IMR-90 (cell line): Measurements from ENCODE around the gene PAX2. TPM values are rescaled to one million over a fixed set of nuclear protein-coding genes. Genes with fewer than 3 reads are reported as not detected.

ENCODE experiments used
- ATAC-seq: fragments of 200-7000 bp; cut with Tn5 transposase; 2 replicates; pipeline ENCODE4 v1.9.1; 2020; ENCODE audit warnings: low read depth, mild to moderate bottlenecking, moderate library complexity
- BruUV-seq: library from RNA; stranded (reverse); fragments of 400-500 nt; replicated peaks from 2 replicates; lab custom pipeline; 2021; lab: Mats Ljungman, UMichigan
- CTCF ChIA-PET: fragments of 300-600 bp; formaldehyde crosslinking; extraction: SDS; loops from one replicate; lab custom pipeline; 2021; ENCODE audit warnings: antibody characterized with exemption; lab: Yijun Ruan, JAX
- POLR2A ChIA-PET: fragments of 300-600 bp; sonication (Branson Sonifier 250); formaldehyde crosslinking; loops from one replicate; lab custom pipeline; 2022; ENCODE audit warnings: antibody characterized with exemption; ENCODE audit not compliant: unreplicated experiment; lab: Charles Lee
- DNase-seq: peaks from one replicate; pipeline ENCODE4 v3.0.0; 2013
- H2AFZ ChIP-seq: replicated peaks from 2 replicates; pipeline ENCODE3; 2013; ENCODE audit warnings: low read length, mild to moderate bottlenecking; ENCODE audit not compliant: poor library complexity
- H2AK5ac ChIP-seq: 2 replicates; pipeline ENCODE4 v1.6.1; 2013; ENCODE audit warnings: low read depth, low read length, inconsistent platforms
- H2AK9ac ChIP-seq: replicated peaks from 2 replicates; pipeline ENCODE3; 2013; ENCODE audit warnings: mild to moderate bottlenecking, low read depth, low read length, moderate library complexity; ENCODE audit not compliant: poor library complexity
- H2BK120ac ChIP-seq: 2 replicates; pipeline ENCODE4 v1.6.1; 2013; ENCODE audit warnings: low read depth, low read length, inconsistent platforms
- H2BK15ac ChIP-seq: 3 replicates; pipeline ENCODE4 v1.6.1; 2013; ENCODE audit warnings: low read depth, low read length, inconsistent platforms
- H2BK20ac ChIP-seq: 2 replicates; pipeline ENCODE4 v1.6.1; 2013; ENCODE audit warnings: low read depth, mild to moderate bottlenecking, inconsistent platforms, low read length, moderate library complexity
- H2BK5ac ChIP-seq: 2 replicates; pipeline ENCODE4 v1.6.1; 2013; ENCODE audit warnings: mild to moderate bottlenecking, low read depth, low read length, inconsistent platforms; ENCODE audit not compliant: poor library complexity, severe bottlenecking
- H3K14ac ChIP-seq: replicated peaks from 2 replicates; pipeline ENCODE4 v1.6.1; 2013; ENCODE audit warnings: low read depth, low read length, inconsistent platforms
- H3K18ac ChIP-seq: 2 replicates; pipeline ENCODE4 v1.6.1; 2013; ENCODE audit warnings: low read depth, low read length, control low read depth
- H3K23ac ChIP-seq: 2 replicates; pipeline ENCODE4 v1.6.1; 2013; ENCODE audit warnings: low read depth, low read length, inconsistent platforms
- H3K27ac ChIP-seq: 2 replicates; pipeline ENCODE4 v1.5.1; 2013; ENCODE audit warnings: mild to moderate bottlenecking, control low read depth, low read length; ENCODE audit not compliant: insufficient read depth
- H3K27me3 ChIP-seq: 2 replicates; pipeline ENCODE4 v1.6.1; 2013; ENCODE audit warnings: low read length; ENCODE audit not compliant: control insufficient read depth, insufficient read depth
- H3K36me3 ChIP-seq: 2 replicates; pipeline ENCODE4 v1.6.1; 2013; ENCODE audit warnings: low read length, mixed read lengths; ENCODE audit not compliant: control insufficient read depth, insufficient read depth
- H3K4ac ChIP-seq: 2 replicates; pipeline ENCODE4 v1.6.1; 2013; ENCODE audit warnings: low read depth, low read length, inconsistent platforms
- H3K4me1 ChIP-seq: 2 replicates; pipeline ENCODE4 v1.6.1; 2013; ENCODE audit warnings: low read length, mixed read lengths; ENCODE audit not compliant: control insufficient read depth, insufficient read depth
- H3K4me2 ChIP-seq: 2 replicates; pipeline ENCODE4 v1.6.1; 2013; ENCODE audit warnings: low read depth, mild to moderate bottlenecking, control low read depth, low read length, moderate library complexity
- H3K4me3 ChIP-seq: 2 replicates; pipeline ENCODE4 v1.5.1; 2013; ENCODE audit warnings: low read depth, mild to moderate bottlenecking, control low read depth, low read length, moderate library complexity; ENCODE audit not compliant: insufficient read depth
- H3K56ac ChIP-seq: 2 replicates; pipeline ENCODE4 v1.6.1; 2013; ENCODE audit warnings: low read length, inconsistent platforms; ENCODE audit not compliant: insufficient read depth; ENCODE audit errors: extremely low read depth
- H3K79me1 ChIP-seq, 2 experiments: 2 replicates each; pipeline ENCODE4 v1.6.1; 2013; ENCODE audit warnings: low read length in 2 of 2, inconsistent platforms in 1 of 2, low read depth in 1 of 2
- H3K9ac ChIP-seq: 2 replicates; pipeline ENCODE4 v1.6.1; 2013; ENCODE audit warnings: low read depth, low read length, control low read depth
- H3K9me1 ChIP-seq: 2 replicates; pipeline ENCODE4 v1.6.1; 2013; ENCODE audit warnings: low read length, inconsistent platforms; ENCODE audit not compliant: insufficient read depth
- H3K9me3 ChIP-seq: 2 replicates; pipeline ENCODE4 v1.6.1; 2013; ENCODE audit warnings: low read length; ENCODE audit not compliant: control insufficient read depth, insufficient read depth
- H4K20me1 ChIP-seq: 2 replicates; pipeline ENCODE4 v1.6.1; 2013; ENCODE audit warnings: low read length, inconsistent platforms; ENCODE audit not compliant: insufficient read depth
- H4K5ac ChIP-seq: 2 replicates; pipeline ENCODE4 v1.6.1; 2013; ENCODE audit warnings: mild to moderate bottlenecking, low read depth, low read length, control low read depth
- H4K8ac ChIP-seq, 2 experiments: 2 replicates each; pipeline ENCODE4 v1.6.1; 2013; ENCODE audit warnings: low read depth in 2 of 2, low read length in 2 of 2, control low read depth in 1 of 2, inconsistent platforms in 1 of 2
- H4K91ac ChIP-seq: 2 replicates; pipeline ENCODE4 v1.6.1; 2013; ENCODE audit warnings: low read depth, low read length, inconsistent platforms; ENCODE audit not compliant: insufficient read depth
- BHLHE40 ChIP-seq: fragments of 150-350 bp; IDR thresholded peaks from 2 replicates; pipeline ENCODE4 v1.6.1; 2016; ENCODE audit warnings: mild to moderate bottlenecking, low read depth, low read length
- CEBPB ChIP-seq: IDR thresholded peaks from 2 replicates; pipeline ENCODE4 v1.6.1; 2012; ENCODE audit warnings: low read depth, low read length, improper control_type of control experiment
- CHD1 ChIP-seq: IDR thresholded peaks from 2 replicates; pipeline ENCODE4 v1.6.1; 2012; ENCODE audit warnings: low read depth, low read length, improper control_type of control experiment
- CTCF ChIP-seq: conservative IDR thresholded peaks from 2 replicates; pipeline ENCODE4 v1.5.1; 2012; ENCODE audit warnings: mild to moderate bottlenecking, low read depth, low read length, improper control_type of control experiment
- FOS ChIP-seq: fragments of 150-350 bp; IDR thresholded peaks from 2 replicates; pipeline ENCODE4 v1.6.1; 2016; ENCODE audit warnings: low read depth, low read length
- MAFK ChIP-seq: IDR thresholded peaks from 2 replicates; pipeline ENCODE4 v1.6.1; 2012; ENCODE audit warnings: low read depth, low read length, improper control_type of control experiment
- MXI1 ChIP-seq: IDR thresholded peaks from 2 replicates; pipeline ENCODE4 v1.6.1; 2012; ENCODE audit warnings: low read depth, mild to moderate bottlenecking, low read length, moderate library complexity, borderline replicate concordance
- NFE2L2 ChIP-seq: fragments of 150-350 bp; IDR thresholded peaks from 2 replicates; pipeline ENCODE4 v1.6.1; 2016; ENCODE audit warnings: low read depth, mild to moderate bottlenecking, low read length
- RAD21 ChIP-seq: IDR thresholded peaks from 2 replicates; pipeline ENCODE4 v1.6.1; 2012; ENCODE audit warnings: low read length, improper control_type of control experiment
- RCOR1 ChIP-seq: IDR thresholded peaks from 2 replicates; pipeline ENCODE4 v1.6.1; 2012; ENCODE audit warnings: mild to moderate bottlenecking, low read length, improper control_type of control experiment; ENCODE audit not compliant: insufficient replicate concordance
- RFX5 ChIP-seq: IDR thresholded peaks from 2 replicates; pipeline ENCODE4 v1.8.0; 2012; ENCODE audit warnings: low read depth, mild to moderate bottlenecking, low read length, moderate library complexity
- USF2 ChIP-seq: fragments of 150-350 bp; IDR thresholded peaks from 2 replicates; pipeline ENCODE4 v1.6.1; 2017; ENCODE audit warnings: mild to moderate bottlenecking, antibody characterized with exemption, low read length, low read depth
- WGBS, 2 experiments: methylation state at CpG; one replicate each; pipeline versions ENCODE4 v1.1.5 to v1.1.7; 2013; ENCODE audit warnings: missing lambda C conversion rate in 2 of 2; ENCODE audit not compliant: insufficient read length in 1 of 2; ENCODE audit errors: extremely low coverage in 2 of 2; 5-methylcytosine and 5-hydroxymethylcytosine counted together
- dilution Hi-C: fragments of 300-500 bp; cut with HindIII; formaldehyde crosslinking; loops from one replicate; pipeline ENCODE4 v1.14.3; 2018; ENCODE audit warnings: low sequenced_read_pairs; ENCODE audit not compliant: unreplicated experiment
- in situ Hi-C: fragments of 300-500 bp; cut with MboI; formaldehyde crosslinking; loops from 3 replicates; pipeline ENCODE4 v1.14.3; 2019; ENCODE audit warnings: low sequenced_read_pairs, inconsistent platforms, mixed read lengths
- intact Hi-C: fragments of 100-400 bp; cut with micrococcal nuclease; formaldehyde crosslinking; loops from 2 replicates; pipeline ENCODE4 v1.10.0; 2022
- polyA plus RNA-seq, 3 experiments: library from polyadenylated mRNA; depleted of rRNA; stranded (reverse); fragments of >200 nt; gene quantifications; 2 replicates each; pipeline ENCODE4 v1.2.3, GENCODE V29; 2012; ENCODE audit warnings: low replicate concordance in 1 of 3
- total RNA-seq: library from RNA; depleted of rRNA; stranded (reverse); fragments of >200 nt; gene quantifications from 2 replicates; pipeline ENCODE4 v1.2.3, GENCODE V29; 2012

Gene PAX2
- total and polyA plus RNA-seq, 2 of the 4 experiments (the other 2 are of a cell fraction) = not detected

- Histone ChIP-seq H3K4ac (no peak overlapping the region), H2AK9ac (no peak overlapping the region), H2BK120ac (no peak overlapping the region), H3K56ac (no peak overlapping the region), H4K8ac (no peak overlapping the region), H2AK5ac (no peak overlapping the region), H3K9me3 (no peaks in the 10 kb centered on the region; the same call in 1 of the 2 replicates), H3K18ac (no peak overlapping the region), H2BK20ac (no peak overlapping the region), H3K4me3 (no peak overlapping the region), H3K27ac (no peak overlapping the region), H3K9me1 (no peaks in the 10 kb centered on the region), H2AFZ (no peak overlapping the region), H2BK5ac (no peak overlapping the region), H3K23ac (no peak overlapping the region), H3K27me3 (peaks cover 55% of the 10 kb centered on the region), H3K14ac (no peak overlapping the region), H3K9ac (no peak overlapping the region), H3K4me1 (no peaks in the 10 kb centered on the region), H4K5ac (no peak overlapping the region), H3K4me2 (no peak overlapping the region), H3K36me3 (no peaks in the 10 kb centered on the region), H2BK15ac (no peak overlapping the region), H3K79me1 (no peaks in the 10 kb centered on the region), H4K20me1 (no peaks in the 10 kb centered on the region; the same call in 1 of the 2 replicates), H4K91ac (no peak overlapping the region)
- no peak for DNase-seq
- WGBS, 2 experiments = no CpG with 5 or more reads among the region's 7 CpGs
- ChIA-PET CTCF (no interaction called here), POLR2A (no interaction called here)
- intact Hi-C loops (no loop called here), in situ Hi-C loops (no loop called here), dilution Hi-C loops (no loop called here)
- ATAC-seq = no peak
- no TSS peak for BruUV-seq
- TF ChIP-seq CTCF = no peak
- TF ChIP-seq RFX5 = no peak
- no peak for TF ChIP-seq RAD21
- TF ChIP-seq NFE2L2 = no peak
- no peak for TF ChIP-seq MAFK
- no peak for TF ChIP-seq FOS
- TF ChIP-seq RCOR1 = no peak
- no peak for TF ChIP-seq CEBPB
- TF ChIP-seq MXI1 = no peak
- TF ChIP-seq USF2 = no peak
- TF ChIP-seq CHD1 = no peak
- TF ChIP-seq BHLHE40 = no peak
Measured at GRCh38 chr10:100761191-100761590, 15.8 kb downstream of the PAX2 start.
